ENCODE measurements around the gene TMPRSS7. TPM values are rescaled to one million over a fixed set of nuclear protein-coding genes. Genes with fewer than 3 reads are reported as not detected.
A peak's percentile ranks its signal among the peaks of the same experiment; 100 is the strongest.

Gene TMPRSS7
- total and polyA plus RNA-seq, 2 donors from 2014 or later: not detected

DNA sequence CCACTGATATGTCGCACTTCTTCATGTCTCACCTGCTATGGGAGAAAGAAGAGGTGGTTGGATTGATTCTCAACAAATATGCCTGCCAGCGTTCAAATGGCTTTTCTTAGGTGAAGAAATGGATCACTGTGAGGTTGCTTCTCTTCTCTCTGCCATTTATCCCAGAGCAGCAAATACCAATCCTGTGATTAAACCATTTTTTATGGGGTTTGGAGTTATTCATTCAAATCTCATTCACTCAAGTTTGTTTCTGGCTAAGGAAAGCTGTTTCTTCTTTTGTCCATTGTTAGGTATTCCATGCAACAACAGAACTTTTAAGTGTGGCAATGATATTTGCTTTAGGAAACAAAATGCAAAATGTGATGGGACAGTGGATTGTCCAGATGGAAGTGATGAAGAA is 39.5 kb downstream of the TMPRSS7 start:
- Histone ChIP-seq H3K4me3 (ENCODE audit: low read length in 3 of 3) (no peak overlapping the region), H3K27me3 (ENCODE audit: control insufficient read depth, insufficient read depth, low read length) (no peaks in the 10 kb centered on the region), H3K9me3 (ENCODE audit: control insufficient read depth in 2 of 3, insufficient read depth in 1 of 3, low read length in 3 of 3) (no peaks in the 10 kb centered on the region), H3K27ac (ENCODE audit: low read depth in 2 of 2, low read length in 2 of 2) (no peak overlapping the region), H3K4me1 (ENCODE audit: control insufficient read depth in 2 of 3, insufficient read depth in 2 of 3, low read depth in 1 of 3, low read length in 3 of 3) (peaks cover 0 to 3% (median 0%) of the 10 kb centered on the region in 3 donors), H3K36me3 (ENCODE audit: control insufficient read depth in 2 of 3, insufficient read depth in 3 of 3, low read length in 3 of 3) (no peaks in the 10 kb centered on the region), H3K9ac (ENCODE audit: low read length in 3 of 3) (no peak overlapping the region)
- intact Hi-C loops (cut with DNase I): no loop called here
- DNase-seq (no peak), FAIRE-seq (no peak)
- TF ChIP-seq, protein P1, sequence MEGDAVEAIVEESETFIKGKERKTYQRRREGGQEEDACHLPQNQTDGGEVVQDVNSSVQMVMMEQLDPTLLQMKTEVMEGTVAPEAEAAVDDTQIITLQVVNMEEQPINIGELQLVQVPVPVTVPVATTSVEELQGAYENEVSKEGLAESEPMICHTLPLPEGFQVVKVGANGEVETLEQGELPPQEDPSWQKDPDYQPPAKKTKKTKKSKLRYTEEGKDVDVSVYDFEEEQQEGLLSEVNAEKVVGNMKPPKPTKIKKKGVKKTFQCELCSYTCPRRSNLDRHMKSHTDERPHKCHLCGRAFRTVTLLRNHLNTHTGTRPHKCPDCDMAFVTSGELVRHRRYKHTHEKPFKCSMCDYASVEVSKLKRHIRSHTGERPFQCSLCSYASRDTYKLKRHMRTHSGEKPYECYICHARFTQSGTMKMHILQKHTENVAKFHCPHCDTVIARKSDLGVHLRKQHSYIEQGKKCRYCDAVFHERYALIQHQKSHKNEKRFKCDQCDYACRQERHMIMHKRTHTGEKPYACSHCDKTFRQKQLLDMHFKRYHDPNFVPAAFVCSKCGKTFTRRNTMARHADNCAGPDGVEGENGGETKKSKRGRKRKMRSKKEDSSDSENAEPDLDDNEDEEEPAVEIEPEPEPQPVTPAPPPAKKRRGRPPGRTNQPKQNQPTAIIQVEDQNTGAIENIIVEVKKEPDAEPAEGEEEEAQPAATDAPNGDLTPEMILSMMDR (IDR thresholded peaks at IDR 0.05; ENCODE audit: borderline replicate concordance, extremely low read depth, insufficient read depth): no peak

DNA sequence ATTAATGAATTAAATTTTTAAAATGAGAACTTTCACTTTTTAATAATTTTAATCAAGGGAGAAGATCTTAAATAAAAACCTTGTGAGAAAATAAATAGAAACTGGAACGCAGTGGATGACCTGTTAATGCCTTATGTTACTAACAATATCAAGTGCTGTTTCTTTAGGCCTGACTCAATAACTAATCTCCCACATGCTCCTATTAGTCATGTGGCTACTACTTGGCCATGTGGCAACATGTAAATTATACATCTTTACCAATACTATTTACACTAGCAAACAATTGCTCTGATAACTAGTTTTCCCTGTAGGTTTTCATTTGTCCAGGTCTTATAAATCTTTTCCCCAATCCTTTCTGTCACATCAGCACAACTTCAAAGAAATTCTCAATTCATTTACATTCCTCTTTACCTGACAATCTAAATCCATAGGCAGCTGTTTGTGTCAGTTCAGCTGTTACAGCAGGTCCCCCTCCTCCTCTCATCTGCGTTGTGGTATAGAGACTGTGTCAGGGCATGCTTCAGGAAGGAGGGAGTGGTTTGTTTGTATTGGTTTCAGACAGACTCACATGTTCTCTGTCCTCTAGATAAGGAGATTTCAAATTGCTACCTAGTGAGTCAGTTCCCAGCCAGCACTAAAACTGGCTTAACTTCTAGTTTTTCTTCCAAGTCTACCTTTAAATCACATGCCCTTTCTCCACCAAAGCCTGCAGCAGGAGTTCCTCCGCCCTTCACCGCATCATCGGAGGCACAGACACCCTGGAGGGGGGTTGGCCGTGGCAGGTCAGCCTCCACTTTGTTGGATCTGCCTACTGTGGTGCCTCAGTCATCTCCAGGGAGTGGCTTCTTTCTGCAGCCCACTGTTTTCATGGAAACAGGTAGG is 40.3 kb downstream of the TMPRSS7 start:
- no peak for FAIRE-seq
- Histone ChIP-seq H3K4me1 (ENCODE audit: control insufficient read depth in 2 of 3, insufficient read depth in 2 of 3, low read depth in 1 of 3, low read length in 3 of 3) (peaks cover 0 to 3% (median 0%) of the 10 kb centered on the region in 3 donors), H3K27ac (ENCODE audit: low read depth in 2 of 2, low read length in 2 of 2) (no peak overlapping the region), H3K27me3 (ENCODE audit: control insufficient read depth, insufficient read depth, low read length) (no peaks in the 10 kb centered on the region), H3K36me3 (ENCODE audit: control insufficient read depth in 2 of 3, insufficient read depth in 3 of 3, low read length in 3 of 3) (no peaks in the 10 kb centered on the region), H3K9ac (ENCODE audit: low read length in 3 of 3) (no peak overlapping the region), H3K9me3 (ENCODE audit: control insufficient read depth in 2 of 3, insufficient read depth in 1 of 3, low read length in 3 of 3) (no peaks in the 10 kb centered on the region), H3K4me3 (ENCODE audit: low read length in 3 of 3) (no peak overlapping the region)
- intact Hi-C loops (cut with DNase I): no loop called here
- TF ChIP-seq, protein P1 (IDR thresholded peaks at IDR 0.05; ENCODE audit: borderline replicate concordance, extremely low read depth, insufficient read depth): no peak
- DNase-seq: peak in 2 of 5 donors; percentile 13 to 79

DNA sequence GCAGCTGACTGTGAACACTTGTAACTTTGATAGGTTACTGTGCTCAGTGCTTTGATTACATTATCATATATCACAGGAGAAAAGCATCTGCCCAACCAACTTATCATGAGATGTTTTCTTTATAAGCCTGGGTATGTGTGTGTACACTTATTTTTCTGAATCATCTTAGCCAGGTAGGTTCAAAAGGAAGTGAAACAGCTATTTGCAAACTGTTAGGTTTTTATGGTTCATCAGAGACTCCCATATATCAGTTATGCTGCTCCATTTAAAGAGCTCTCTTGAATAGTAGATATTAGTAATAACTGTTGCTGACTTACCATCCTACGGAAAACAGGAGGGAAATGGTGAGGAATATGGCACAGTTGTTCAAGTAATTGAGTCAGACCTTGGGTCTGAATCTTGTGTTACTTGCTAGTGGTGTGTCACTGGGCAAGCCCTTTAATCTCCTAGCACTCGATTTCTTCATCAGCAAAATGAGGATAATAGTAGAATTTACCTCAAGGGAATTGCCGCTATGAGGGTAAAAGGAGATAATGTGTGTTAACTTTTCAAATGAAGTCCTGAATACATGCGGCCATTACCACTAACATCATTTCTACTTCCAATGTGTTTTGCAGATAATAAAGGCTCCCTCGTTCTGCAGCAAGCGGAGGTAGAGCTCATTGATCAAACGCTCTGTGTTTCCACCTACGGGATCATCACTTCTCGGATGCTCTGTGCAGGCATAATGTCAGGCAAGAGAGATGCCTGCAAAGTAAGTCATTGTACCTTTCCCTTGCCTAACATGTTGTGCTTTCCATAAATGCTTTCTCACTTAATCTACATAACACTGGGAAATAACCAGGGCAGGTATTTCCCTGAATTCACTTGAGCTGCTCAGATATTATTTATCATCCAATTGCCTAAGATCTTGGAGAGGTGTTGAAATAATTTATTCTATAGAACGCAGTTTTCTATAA is 43.9 kb downstream of the TMPRSS7 start:
- TF ChIP-seq, protein P1 (IDR thresholded peaks at IDR 0.05; ENCODE audit: borderline replicate concordance, extremely low read depth, insufficient read depth): no peak
- Histone ChIP-seq H3K9me3 (ENCODE audit: control insufficient read depth in 2 of 3, insufficient read depth in 1 of 3, low read length in 3 of 3) (no peaks in the 10 kb centered on the region), H3K4me1 (ENCODE audit: control insufficient read depth in 2 of 3, insufficient read depth in 2 of 3, low read depth in 1 of 3, low read length in 3 of 3) (peaks cover 0 to 3% (median 0%) of the 10 kb centered on the region in 3 donors), H3K27me3 (ENCODE audit: control insufficient read depth, insufficient read depth, low read length) (no peaks in the 10 kb centered on the region), H3K36me3 (ENCODE audit: control insufficient read depth in 2 of 3, insufficient read depth in 3 of 3, low read length in 3 of 3) (no peaks in the 10 kb centered on the region), H3K4me3 (ENCODE audit: low read length in 3 of 3) (no peak overlapping the region), H3K27ac (ENCODE audit: low read depth in 2 of 2, low read length in 2 of 2) (no peak overlapping the region), H3K9ac (ENCODE audit: low read length in 3 of 3) (no peak overlapping the region)
- FAIRE-seq: no peak
- intact Hi-C loops (cut with DNase I): no loop called here
- DNase-seq: no peak

All from kidney (tissue), 14 donors.